Neutrophil (primary cell): ENCODE measurements around the gene TFDP1.
"Not testable (repeated sequence)": the region's sequence is repeated elsewhere in the genome, so short reads cannot be mapped to it uniquely, and the experiment has no call there.

Source experiments
- H3K27ac ChIP-seq: fragments of 200-600 bp; sonication (generic); 2 replicates; pipeline ENCODE4 v1.5.1; 2016; ENCODE audit warnings: mild to moderate bottlenecking, moderate library complexity
- H3K27me3 ChIP-seq: fragments of 200-600 bp; sonication (generic); 2 replicates; pipeline ENCODE4 v1.6.0; 2016; ENCODE audit warnings: mild to moderate bottlenecking
- H3K36me3 ChIP-seq: fragments of 200-600 bp; sonication (generic); 2 replicates; pipeline ENCODE4 v1.5.1; 2017
- H3K4me1 ChIP-seq, 2 experiments: fragments of 200-600 bp in 1 of 2; sonication (generic) in 1 of 2; 1 replicate in 1 of 2; 2 replicates in 1 of 2; pipeline versions ENCODE4 v1.5.1 to v1.6.1; 2013 to 2016; ENCODE audit warnings: low read depth in 1 of 2, low read length in 1 of 2, mild to moderate bottlenecking in 1 of 2, moderate library complexity in 1 of 2; ENCODE audit not compliant: control insufficient read depth in 1 of 2, insufficient read depth in 1 of 2
- H3K4me3 ChIP-seq, 2 experiments: fragments of 200-600 bp in 1 of 2; sonication (generic) in 1 of 2; 1 replicate in 1 of 2; 2 replicates in 1 of 2; pipeline ENCODE4 v1.5.1; 2013 to 2016; ENCODE audit warnings: low read depth in 1 of 2, low read length in 1 of 2, mild to moderate bottlenecking in 1 of 2, moderate library complexity in 1 of 2
- H3K9me3 ChIP-seq: fragments of 200-600 bp; sonication (generic); 2 replicates; pipeline ENCODE4 v1.5.1; 2016
- TF ChIP-seq, protein P1 (sequence below): fragments of 200-600 bp; sonication (generic); IDR thresholded peaks from 2 replicates; pipeline ENCODE4 v1.5.1; 2016; ENCODE audit warnings: antibody characterized with exemption

The TFDP1 gene

DNA sequence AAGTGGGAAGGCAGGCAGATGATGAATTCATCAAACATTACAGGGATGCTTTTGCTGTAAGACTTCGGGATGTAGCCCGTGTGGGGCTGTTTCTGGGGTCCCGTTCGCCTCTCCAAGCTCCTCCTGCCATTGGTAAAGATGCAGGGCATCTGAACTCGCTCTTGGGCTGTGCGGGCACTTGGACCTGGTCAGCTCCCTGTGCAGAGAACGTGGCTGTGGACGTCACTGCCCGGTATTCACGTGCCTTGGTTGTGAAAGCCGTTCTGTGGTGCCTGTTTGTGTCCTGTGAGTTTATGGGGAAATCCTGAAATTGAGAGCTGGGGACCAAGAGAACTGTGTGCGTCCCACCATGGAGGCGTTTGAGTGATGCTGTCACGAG lies 5.4 kb downstream of the TFDP1 start:
- Histone ChIP-seq H3K4me1 (peaks cover 28 to 37% of the 10 kb centered on the region in 2 experiments), H3K4me3 (no peak overlapping the region), H3K27ac (peak overlapping the region; percentile 62), H3K9me3 (no peaks in the 10 kb centered on the region), H3K36me3 (peaks cover 30% of the 10 kb centered on the region), H3K27me3 (no peaks in the 10 kb centered on the region)
- TF ChIP-seq, protein P1, sequence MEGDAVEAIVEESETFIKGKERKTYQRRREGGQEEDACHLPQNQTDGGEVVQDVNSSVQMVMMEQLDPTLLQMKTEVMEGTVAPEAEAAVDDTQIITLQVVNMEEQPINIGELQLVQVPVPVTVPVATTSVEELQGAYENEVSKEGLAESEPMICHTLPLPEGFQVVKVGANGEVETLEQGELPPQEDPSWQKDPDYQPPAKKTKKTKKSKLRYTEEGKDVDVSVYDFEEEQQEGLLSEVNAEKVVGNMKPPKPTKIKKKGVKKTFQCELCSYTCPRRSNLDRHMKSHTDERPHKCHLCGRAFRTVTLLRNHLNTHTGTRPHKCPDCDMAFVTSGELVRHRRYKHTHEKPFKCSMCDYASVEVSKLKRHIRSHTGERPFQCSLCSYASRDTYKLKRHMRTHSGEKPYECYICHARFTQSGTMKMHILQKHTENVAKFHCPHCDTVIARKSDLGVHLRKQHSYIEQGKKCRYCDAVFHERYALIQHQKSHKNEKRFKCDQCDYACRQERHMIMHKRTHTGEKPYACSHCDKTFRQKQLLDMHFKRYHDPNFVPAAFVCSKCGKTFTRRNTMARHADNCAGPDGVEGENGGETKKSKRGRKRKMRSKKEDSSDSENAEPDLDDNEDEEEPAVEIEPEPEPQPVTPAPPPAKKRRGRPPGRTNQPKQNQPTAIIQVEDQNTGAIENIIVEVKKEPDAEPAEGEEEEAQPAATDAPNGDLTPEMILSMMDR = no peak

DNA sequence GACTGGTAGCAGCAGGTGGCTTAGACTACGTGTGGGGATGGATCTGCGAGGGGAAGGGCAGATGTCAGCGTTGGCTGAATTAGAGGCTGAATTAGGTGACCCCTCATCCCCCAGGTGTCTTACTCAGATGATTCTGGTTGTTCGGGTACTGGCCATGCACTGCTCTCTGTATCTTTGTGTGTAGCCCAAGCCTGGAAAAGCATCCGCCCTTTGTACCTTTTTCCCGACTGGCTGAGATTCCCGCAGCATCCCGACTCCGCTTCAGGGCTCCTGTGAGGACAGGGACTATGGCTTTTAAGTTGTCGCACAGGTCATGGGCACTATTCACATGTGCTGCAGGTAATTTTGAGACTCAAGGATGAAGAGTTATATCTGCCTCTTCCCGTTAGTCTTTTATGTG lies 7.2 kb downstream of the TFDP1 start:
- TF ChIP-seq, protein P1 = no peak
- Histone ChIP-seq H3K9me3 (no peaks in the 10 kb centered on the region), H3K27me3 (no peaks in the 10 kb centered on the region), H3K4me1 (peaks cover 16 to 22% of the 10 kb centered on the region in 2 experiments), H3K36me3 (peaks cover 42% of the 10 kb centered on the region), H3K27ac (peak overlapping the region; percentile 33), H3K4me3 (no peak overlapping the region)

GRCh38 chr13:113592571-113592970 lies 8.0 kb downstream of the TFDP1 start:
- Histone ChIP-seq H3K27me3 (no peaks in the 10 kb centered on the region), H3K9me3 (no peaks in the 10 kb centered on the region), H3K4me3 (no peak overlapping the region), H3K27ac (no peak overlapping the region), H3K4me1 (peaks cover 11 to 17% of the 10 kb centered on the region in 2 experiments), H3K36me3 (peaks cover 50% of the 10 kb centered on the region)
- TF ChIP-seq, protein P1 = no peak

DNA sequence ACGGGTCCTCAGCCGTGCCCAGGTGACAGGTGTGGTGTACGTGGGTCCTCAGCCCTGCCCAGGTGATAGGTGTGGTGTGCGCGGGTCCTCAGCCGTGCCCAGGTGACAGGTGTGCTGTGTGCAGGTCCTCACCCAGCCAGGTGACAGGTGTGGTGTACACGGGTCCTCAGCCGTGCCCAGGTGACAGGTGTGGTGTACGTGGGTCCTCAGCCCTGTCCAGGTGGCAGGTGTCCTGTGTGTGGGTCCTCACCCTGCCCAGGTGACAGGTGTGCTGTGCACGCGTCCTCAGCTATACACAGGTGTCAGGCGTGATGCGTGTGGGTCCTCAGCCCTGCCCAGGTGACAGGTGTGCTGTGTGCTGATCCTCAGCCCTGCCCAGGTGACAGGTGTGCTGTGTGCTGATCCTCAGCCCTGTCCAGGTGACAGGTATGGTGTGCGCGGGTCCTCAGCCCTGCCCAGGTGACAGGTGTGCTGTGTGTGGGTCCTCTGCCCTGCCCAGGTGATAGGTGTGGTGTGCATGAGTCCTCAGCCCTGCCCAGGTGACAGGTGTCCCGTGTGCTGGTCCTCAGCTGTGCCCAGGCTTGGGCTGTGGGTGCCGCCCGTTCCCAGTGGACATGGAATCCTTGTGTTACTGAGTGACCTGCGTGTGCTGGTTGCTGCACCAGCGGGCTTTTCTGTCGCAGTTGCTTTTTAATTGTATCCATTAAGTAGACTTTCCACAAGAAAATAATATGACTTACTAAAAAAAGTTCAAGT lies 9.7 kb downstream of the TFDP1 start:
- H3K36me3 ChIP-seq = peaks cover 51% of the 10 kb centered on the region

GRCh38 chr13:113595131-113595530 lies 10.6 kb downstream of the TFDP1 start:
- TF ChIP-seq, protein P1 = no peak
- Histone ChIP-seq H3K27ac (no peak overlapping the region), H3K36me3 (peaks cover 44% of the 10 kb centered on the region), H3K27me3 (no peaks in the 10 kb centered on the region), H3K4me1 (peaks cover 2 to 4% of the 10 kb centered on the region in 2 experiments), H3K4me3 (no peak overlapping the region), H3K9me3 (no peaks in the 10 kb centered on the region)

More for the DNA sequence above, 9.7 kb downstream of the TFDP1 start:
- peaks cover 5 to 12% of the 10 kb centered on the region in 2 experiments for H3K4me1 ChIP-seq
- H3K27me3 ChIP-seq, H3K27ac ChIP-seq, H3K9me3 ChIP-seq, H3K4me3 ChIP-seq: not testable (repeated sequence)

DNA sequence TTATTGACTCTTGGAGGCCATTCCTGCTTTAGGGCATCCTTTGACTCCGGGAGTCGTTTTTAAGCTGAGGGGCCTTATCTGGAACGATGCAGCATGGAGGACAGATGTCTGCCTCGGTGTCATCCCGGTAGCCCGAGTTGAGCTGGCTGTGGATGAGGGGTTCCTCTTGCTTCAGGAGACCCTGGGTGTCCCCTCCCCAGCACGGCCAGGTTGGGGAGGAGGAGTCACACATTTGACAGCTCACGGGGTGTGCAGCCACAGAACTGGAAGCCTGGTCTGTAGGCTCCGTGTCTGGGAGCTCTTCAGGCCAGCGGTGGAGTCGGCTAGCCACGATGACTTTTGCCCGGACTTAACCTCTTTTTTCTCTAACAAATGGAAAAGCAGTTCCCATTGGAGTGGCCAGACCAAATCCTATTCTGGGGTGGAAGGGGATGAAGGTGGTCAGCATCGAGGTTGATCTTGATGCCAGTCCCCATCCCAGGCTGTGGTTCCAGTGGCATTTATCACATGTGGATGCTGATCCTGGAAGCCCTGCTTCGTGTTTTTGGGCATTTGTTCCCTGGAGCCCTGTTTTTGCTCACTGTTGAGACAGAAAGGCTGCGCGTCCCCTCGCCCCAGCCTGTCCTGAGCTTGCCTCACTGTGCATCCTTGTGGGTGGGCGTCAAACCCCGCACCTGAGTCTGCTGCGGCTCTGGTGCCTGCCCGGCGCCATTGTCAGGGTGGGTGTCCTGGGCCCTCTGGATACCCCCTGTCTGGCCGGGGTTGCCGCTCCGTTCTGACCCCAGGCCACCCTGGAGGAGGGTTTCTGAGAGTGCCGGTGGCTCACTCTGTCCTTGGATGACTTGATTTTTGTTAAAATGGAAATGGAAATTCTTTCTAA lies 12.0 kb downstream of the TFDP1 start:
- Histone ChIP-seq H3K36me3 (peaks cover 42% of the 10 kb centered on the region), H3K27me3 (no peaks in the 10 kb centered on the region), H3K4me1 (no peaks in the 10 kb centered on the region), H3K9me3 (no peaks in the 10 kb centered on the region), H3K4me3 (no peak overlapping the region), H3K27ac (no peak overlapping the region)
- TF ChIP-seq, protein P1 = no peak
